Esophagus muscularis mucosa (tissue), 4 donors: ENCODE results near the gene GAREM2.

Experiments used
- CTCF ChIP-seq, 3 experiments: fragments of 200-600 bp in 2 of 3; fragments of 450-650 bp in 1 of 3; sonication (generic) in 2 of 3; IDR thresholded peaks; one replicate each; pipeline ENCODE4 v1.5.1; 2017 to 2019; ENCODE audit warnings: antibody characterized with exemption in 3 of 3, mild to moderate bottlenecking in 2 of 3, moderate library complexity in 1 of 3
- EP300 ChIP-seq: sonication (generic); formaldehyde crosslinking; IDR thresholded peaks from one replicate; pipeline ENCODE4 v1.6.1; 2017; ENCODE audit warnings: antibody characterized with exemption
- POLR2A ChIP-seq: fragments of 450-650 bp; IDR thresholded peaks from one replicate; pipeline ENCODE4 v1.6.1; 2017; ENCODE audit warnings: antibody characterized with exemption, moderate library complexity, mild to moderate bottlenecking, low read depth
- POLR2AphosphoS5 ChIP-seq, 2 donors: sonication (generic); formaldehyde crosslinking; IDR thresholded peaks; one replicate each; pipeline ENCODE4 v1.6.1; 2017; ENCODE audit warnings: antibody characterized with exemption in 2 of 2

GRCh38 chr2:26235089-26235488 lies 62.2 kb downstream of the GAREM2 start:
- TF ChIP-seq POLR2A (no peak), CTCF (IDR thresholded peaks at IDR 0.05) (peak in 2 of 3 experiments; percentile 25 to 35), POLR2AphosphoS5 (IDR thresholded peaks at IDR 0.05) (no peak), EP300 (no peak)
